HCT116 (cell line): Measurements from ENCODE around the gene TLN1. TPM values are rescaled to one million over a fixed set of nuclear protein-coding genes. Genes with fewer than 3 reads are reported as not detected.

Experiments
- ATAC-seq: fragments of 200-7000 bp; cut with Tn5 transposase; 2 replicates; pipeline ENCODE4 v1.9.1; 2020; ENCODE audit warnings: mild to moderate bottlenecking, moderate library complexity
- BruUV-seq: library from RNA; stranded (reverse); fragments of 400-500 nt; replicated peaks from 2 replicates; lab custom pipeline; 2021; lab: Mats Ljungman, UMichigan
- CTCF ChIA-PET: fragments of 300-600 bp; sonication (Branson Sonifier 250); formaldehyde crosslinking; loops from one replicate; lab custom pipeline; 2021; ENCODE audit warnings: antibody characterized with exemption; lab: Charles Lee
- POLR2A ChIA-PET: fragments of 300-600, 350-600 bp; sonication (Branson Sonifier 250); formaldehyde crosslinking; loops from one replicate; lab custom pipeline; 2021; ENCODE audit warnings: antibody characterized with exemption; lab: Charles Lee
- RAD21 ChIA-PET, 2 experiments: fragments of 300-600 bp; sonication (Branson Sonifier 250); formaldehyde crosslinking; loops; one replicate each; lab custom pipeline; 2023; ENCODE audit warnings: low total read pairs in 2 of 2; ENCODE audit not compliant: uncharacterized antibody in 2 of 2, unreplicated experiment in 2 of 2, low non-redundant PET in 1 of 2; lab: Charles Lee
- DNase-seq: peaks from one replicate; pipeline ENCODE4 v3.0.0-alpha.2; 2010; ENCODE audit warnings: low read depth, low spot score
- H2AFZ ChIP-seq: fragments of 200-600 bp; shearing (Covaris generic), sonication (generic); 2 replicates; pipeline ENCODE4 v1.6.1; 2017; ENCODE audit warnings: low read depth, mixed run types, mixed read lengths, antibody characterized with exemption, low read length; ENCODE audit not compliant: poor library complexity, severe bottlenecking
- H3K27ac ChIP-seq: 2 replicates; pipeline ENCODE4 v1.5.1; 2012; ENCODE audit warnings: low read depth, low read length
- H3K27me3 ChIP-seq: fragments of 200-600 bp; sonication (generic); 2 replicates; pipeline ENCODE4 v1.6.1; 2016; ENCODE audit warnings: mixed run types, low read length, mixed read lengths; ENCODE audit not compliant: insufficient read depth
- H3K36me3 ChIP-seq, 2 experiments: fragments of 200-500 bp in 1 of 2; fragments of 200-600 bp in 1 of 2; sonication (Bioruptor generic) in 1 of 2; sonication (generic) in 1 of 2; 2 replicates each; pipeline versions ENCODE4 v1.5.1 to v1.6.1; 2014 to 2016; ENCODE audit warnings: low read length in 2 of 2, inconsistent platforms in 1 of 2, mixed read lengths in 1 of 2, mixed run types in 1 of 2; ENCODE audit not compliant: insufficient read depth in 2 of 2, control insufficient read depth in 1 of 2
- H3K4me1 ChIP-seq, 2 experiments: fragments of 200-600 bp in 1 of 2; sonication (generic) in 1 of 2; 2 replicates each; pipeline versions ENCODE4 v1.5.1 to v1.6.1; 2012 to 2017; ENCODE audit warnings: low read length in 2 of 2, inconsistent platforms in 1 of 2, mild to moderate bottlenecking in 1 of 2, mixed read lengths in 1 of 2, mixed run types in 1 of 2, moderate library complexity in 1 of 2; ENCODE audit not compliant: insufficient read depth in 2 of 2, control insufficient read depth in 1 of 2
- H3K4me2 ChIP-seq: fragments of 200-600 bp; sonication (generic); 2 replicates; pipeline ENCODE4 v1.6.1; 2017; ENCODE audit warnings: mixed run types, low read length, mixed read lengths
- H3K4me3 ChIP-seq, 2 experiments: fragments of 200-600 bp in 1 of 2; sonication (generic) in 1 of 2; replicated peaks in 1 of 2; 2 replicates each; pipeline ENCODE4 v1.5.1; 2011 to 2016; ENCODE audit warnings: low read length in 2 of 2, control low read depth in 1 of 2, low read depth in 1 of 2, mild to moderate bottlenecking in 1 of 2, mixed read lengths in 1 of 2, mixed run types in 1 of 2
- H3K79me2 ChIP-seq: fragments of 200-600 bp; sonication (generic); 2 replicates; pipeline ENCODE4 v1.6.1; 2017; ENCODE audit warnings: mild to moderate bottlenecking, mixed run types, low read length, moderate library complexity, mixed read lengths; ENCODE audit not compliant: insufficient read depth
- H3K9ac ChIP-seq: fragments of 200-600 bp; sonication (generic); 2 replicates; pipeline ENCODE4 v1.6.1; 2016; ENCODE audit warnings: low read length, mixed read lengths
- H3K9me2 ChIP-seq: fragments of 200-600 bp; sonication (generic), shearing (Covaris generic); 2 replicates; pipeline ENCODE4 v1.6.1; 2017; ENCODE audit warnings: mixed run types, mild to moderate bottlenecking, moderate library complexity; ENCODE audit not compliant: insufficient read depth
- H3K9me3 ChIP-seq, 2 experiments: fragments of 200-500 bp in 1 of 2; fragments of 200-600 bp in 1 of 2; sonication (Bioruptor generic) in 1 of 2; sonication (generic) in 1 of 2; 2 replicates each; pipeline ENCODE4 v1.6.1; 2014 to 2017; ENCODE audit warnings: low read length in 2 of 2, mixed read lengths in 2 of 2, inconsistent platforms in 1 of 2, low read depth in 1 of 2, mild to moderate bottlenecking in 1 of 2, mixed run types in 1 of 2, moderate library complexity in 1 of 2; ENCODE audit not compliant: control insufficient read depth in 1 of 2, insufficient read depth in 1 of 2
- H4K20me1 ChIP-seq: fragments of 200-600 bp; sonication (generic), shearing (Covaris generic); 2 replicates; pipeline ENCODE4 v1.6.1; 2017; ENCODE audit warnings: mixed run types, mild to moderate bottlenecking, moderate library complexity; ENCODE audit not compliant: insufficient read depth
- ATF3 ChIP-seq: IDR thresholded peaks from 2 replicates; pipeline ENCODE4 v1.6.1; 2012
- CEBPB ChIP-seq: IDR thresholded peaks from 2 replicates; pipeline ENCODE4 v1.6.1; 2012; ENCODE audit warnings: low read depth
- CTCF ChIP-seq, 3 experiments: fragments of 200-600 bp in 1 of 3; sonication (generic) in 1 of 3; IDR thresholded peaks in 2 of 3; conservative IDR thresholded peaks in 1 of 3; 2 replicates each; pipeline ENCODE4 v1.5.1; 2012 to 2017; ENCODE audit warnings: low read depth in 2 of 3, low read length in 2 of 3, antibody characterized with exemption in 1 of 3, borderline replicate concordance in 1 of 3, control low read depth in 1 of 3, mild to moderate bottlenecking in 1 of 3, mixed read lengths in 1 of 3, mixed run types in 1 of 3, moderate library complexity in 1 of 3; ENCODE audit not compliant: insufficient read depth in 1 of 3
- EGR1 ChIP-seq: IDR thresholded peaks from 2 replicates; pipeline ENCODE4 v1.6.1; 2012; ENCODE audit warnings: low read depth
- ELF1 ChIP-seq: IDR thresholded peaks from 2 replicates; pipeline ENCODE4 v1.6.1; 2012; ENCODE audit warnings: low read depth, borderline replicate concordance
- JUND ChIP-seq: IDR thresholded peaks from 2 replicates; pipeline ENCODE4 v1.6.1; 2012
- POLR2AphosphoS5 ChIP-seq: IDR thresholded peaks from 2 replicates; pipeline ENCODE4 v1.6.1; 2011; ENCODE audit warnings: mild to moderate bottlenecking, low read depth, low read length, moderate library complexity
- SP1 ChIP-seq: IDR thresholded peaks from 2 replicates; pipeline ENCODE4 v1.6.1; 2012; ENCODE audit warnings: low read depth
- SRF ChIP-seq: IDR thresholded peaks from 2 replicates; pipeline ENCODE4 v1.6.1; 2012; ENCODE audit warnings: low read depth
- TCF7L2 ChIP-seq: IDR thresholded peaks from 2 replicates; pipeline ENCODE4 v1.7.0; 2011; ENCODE audit warnings: borderline replicate concordance, inconsistent platforms; ENCODE audit not compliant: insufficient read depth, insufficient read length; ENCODE audit errors: extremely low read depth
- intact Hi-C: fragments of 100-400 bp; cut with micrococcal nuclease; formaldehyde crosslinking; loops from 2 replicates; pipeline ENCODE4 v1.10.0; 2022
- total RNA-seq: library from RNA; stranded (reverse); gene quantifications from one replicate; pipeline ENCODE4 v1.2.1, GENCODE V29; 2021; ENCODE audit not compliant: unreplicated experiment
- TF ChIP-seq, protein P1 (sequence below): IDR thresholded peaks from 2 replicates; pipeline ENCODE4 v1.6.1; 2011; ENCODE audit warnings: mild to moderate bottlenecking, low read length, moderate library complexity; ENCODE audit not compliant: insufficient replicate concordance; ENCODE audit errors: extremely low read depth

Gene TLN1
- total RNA-seq, 1 experiment from 2014 or later: 144 TPM

GRCh38 chr9:35741740-35742139 is 9.7 kb upstream of the TLN1 start (continued):
- TF ChIP-seq SP1 (no peak), JUND (no peak), CEBPB (no peak), SRF (no peak)

DNA sequence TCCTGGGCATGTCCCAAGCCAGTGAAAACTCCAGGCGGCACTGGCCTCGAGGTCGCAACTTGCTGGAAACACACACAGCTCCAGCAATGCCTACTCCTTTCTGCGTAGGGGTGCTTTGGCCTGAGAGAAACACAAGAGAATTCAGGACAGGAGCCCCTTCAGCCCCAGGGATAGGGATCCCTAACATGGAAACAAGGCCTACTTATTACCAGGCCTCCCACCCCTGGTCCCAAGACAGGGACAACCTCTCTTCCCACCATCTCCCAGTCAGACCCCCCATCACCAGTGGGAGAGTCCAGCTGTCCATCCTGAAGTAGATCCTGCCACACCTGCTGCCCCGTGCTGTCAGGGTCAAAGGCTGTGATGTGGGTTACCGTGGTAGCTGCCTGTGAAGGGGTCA is 8.2 kb upstream of the TLN1 start:
- Histone ChIP-seq H3K9ac (no peak overlapping the region), H3K27ac (no peak overlapping the region), H4K20me1 (no peaks in the 10 kb centered on the region), H3K9me2 (no peaks in the 10 kb centered on the region), H3K4me2 (no peak overlapping the region), H3K4me3 (no peak overlapping the region), H3K4me1 (no peaks in the 10 kb centered on the region; a peak in 1 of 4 replicates), H3K36me3 (peaks cover 64 to 72% of the 10 kb centered on the region in 2 experiments), H3K79me2 (peaks cover 28% of the 10 kb centered on the region), H3K27me3 (no peaks in the 10 kb centered on the region), H3K9me3 (no peaks in the 10 kb centered on the region), H2AFZ (no peak overlapping the region)
- POLR2A ChIA-PET: no interaction called here
- DNase-seq: no peak
- CTCF ChIA-PET: no interaction called here
- ATAC-seq: no peak
- RAD21 ChIA-PET: no interaction called here
- BruUV-seq: no TSS peak
- no peak for TF ChIP-seq ELF1
- no peak for TF ChIP-seq TCF7L2
- no peak for TF ChIP-seq EGR1
- TF ChIP-seq, protein P1, sequence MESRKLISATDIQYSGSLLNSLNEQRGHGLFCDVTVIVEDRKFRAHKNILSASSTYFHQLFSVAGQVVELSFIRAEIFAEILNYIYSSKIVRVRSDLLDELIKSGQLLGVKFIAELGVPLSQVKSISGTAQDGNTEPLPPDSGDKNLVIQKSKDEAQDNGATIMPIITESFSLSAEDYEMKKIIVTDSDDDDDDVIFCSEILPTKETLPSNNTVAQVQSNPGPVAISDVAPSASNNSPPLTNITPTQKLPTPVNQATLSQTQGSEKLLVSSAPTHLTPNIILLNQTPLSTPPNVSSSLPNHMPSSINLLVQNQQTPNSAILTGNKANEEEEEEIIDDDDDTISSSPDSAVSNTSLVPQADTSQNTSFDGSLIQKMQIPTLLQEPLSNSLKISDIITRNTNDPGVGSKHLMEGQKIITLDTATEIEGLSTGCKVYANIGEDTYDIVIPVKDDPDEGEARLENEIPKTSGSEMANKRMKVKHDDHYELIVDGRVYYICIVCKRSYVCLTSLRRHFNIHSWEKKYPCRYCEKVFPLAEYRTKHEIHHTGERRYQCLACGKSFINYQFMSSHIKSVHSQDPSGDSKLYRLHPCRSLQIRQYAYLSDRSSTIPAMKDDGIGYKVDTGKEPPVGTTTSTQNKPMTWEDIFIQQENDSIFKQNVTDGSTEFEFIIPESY: no peak
- TF ChIP-seq POLR2AphosphoS5: no peak
- no peak for TF ChIP-seq ATF3
- no peak for TF ChIP-seq CTCF (IDR thresholded peaks at IDR 0.05 in 2 of 3, conservative IDR thresholded peaks at IDR 0.05 in 1 of 3; ENCODE audit: borderline replicate concordance in 1 of 3, insufficient read depth in 1 of 3, low read depth in 2 of 3, low read length in 2 of 3)
- intact Hi-C loops: no loop called here
